GM18520 (cell line): ENCODE measurements around the gene ME3.

Experiments used
- ATAC-seq: cut with Tn5 transposase; IDR thresholded peaks from one replicate; pipeline ENCODE4 v1.9.1; 2021; ENCODE audit not compliant: unreplicated experiment

ME3 gene

DNA sequence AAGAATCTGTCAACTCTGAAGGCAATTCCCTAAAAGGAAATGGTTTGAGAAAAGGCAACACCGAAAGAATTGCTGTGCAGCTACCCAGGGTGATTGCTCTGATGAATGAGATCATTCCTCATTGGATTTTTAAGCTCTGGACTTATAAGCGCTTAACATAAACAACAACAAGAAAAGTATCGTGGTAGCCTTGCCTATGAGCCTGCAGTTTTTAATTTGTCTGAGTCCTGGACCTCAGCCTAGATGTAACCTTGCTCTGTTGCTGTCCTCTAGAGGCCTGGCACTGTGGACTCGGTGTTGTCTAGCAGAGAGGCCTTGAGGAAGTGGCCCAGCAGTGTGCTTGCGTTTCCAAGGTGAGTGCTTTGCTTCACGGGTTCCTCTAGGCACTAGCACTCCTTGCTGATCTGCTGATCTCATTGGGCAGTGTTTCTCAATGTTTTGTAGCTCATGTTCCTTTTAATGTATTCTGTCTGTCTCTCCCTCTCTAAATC is 277.3 kb downstream of the ME3 start:
- ATAC-seq: no peak
